Natural killer cell (primary cell): ENCODE results near the gene ZKSCAN1. TPM values are rescaled to one million over a fixed set of nuclear protein-coding genes. Genes with fewer than 3 reads are reported as not detected.
"Not testable (repeated sequence)": the region's sequence is repeated elsewhere in the genome, so short reads cannot be mapped to it uniquely, and the experiment has no call there.

ENCODE experiments used
- ATAC-seq, 3 donors: fragments of 150-1000 bp in 2 of 3; fragments of 200-7000 bp in 1 of 3; cut with Tn5 transposase; 1 replicate in 1 of 3; 2 replicates in 2 of 3; pipeline ENCODE4 v1.10.0; 2021; ENCODE audit warnings: mild to moderate bottlenecking in 2 of 3, moderate library complexity in 2 of 3
- DNase-seq, 2 donors: peaks; one replicate each; pipeline versions ENCODE4 v3.0.0 to v3.0.0-alpha.2; 2013 to 2021; ENCODE audit warnings: mixed read lengths in 1 of 2
- H3K27ac ChIP-seq: one replicate; pipeline ENCODE4 v1.5.1; 2013; ENCODE audit warnings: mild to moderate bottlenecking, low read length
- H3K27me3 ChIP-seq: one replicate; pipeline ENCODE4 v1.6.1; 2013; ENCODE audit warnings: low read length; ENCODE audit not compliant: control insufficient read depth, insufficient read depth
- H3K36me3 ChIP-seq: one replicate; pipeline ENCODE4 v1.6.1; 2013; ENCODE audit warnings: low read length; ENCODE audit not compliant: control insufficient read depth, insufficient read depth
- H3K4me1 ChIP-seq: one replicate; pipeline ENCODE4 v1.6.1; 2013; ENCODE audit warnings: low read length; ENCODE audit not compliant: control insufficient read depth, insufficient read depth
- H3K4me3 ChIP-seq: one replicate; pipeline ENCODE4 v1.5.1; 2013; ENCODE audit warnings: low read length
- H3K9me3 ChIP-seq: one replicate; pipeline ENCODE4 v1.6.1; 2013; ENCODE audit warnings: low read length; ENCODE audit not compliant: control insufficient read depth, insufficient read depth
- H3K27ac Mint-ChIP-seq, 2 donors: one replicate each; pipeline ENCODE4 v1.8.0; 2022; ENCODE audit warnings: mild to moderate bottlenecking in 2 of 2, mixed read lengths in 2 of 2, moderate library complexity in 1 of 2
- H3K27me3 Mint-ChIP-seq, 2 donors: one replicate each; pipeline ENCODE4 v1.8.0; 2022; ENCODE audit warnings: low read depth in 2 of 2, mixed read lengths in 2 of 2
- H3K36me3 Mint-ChIP-seq: one replicate; pipeline ENCODE4 v1.8.0; 2022; ENCODE audit warnings: mixed read lengths
- H3K4me1 Mint-ChIP-seq, 2 donors: one replicate each; pipeline ENCODE4 v1.8.0; 2022; ENCODE audit warnings: mixed read lengths in 2 of 2
- H3K4me3 Mint-ChIP-seq: one replicate; pipeline ENCODE4 v1.8.0; 2022; ENCODE audit warnings: mild to moderate bottlenecking, moderate library complexity, mixed read lengths
- H3K9me3 Mint-ChIP-seq, 2 donors: one replicate each; pipeline ENCODE4 v1.8.0; 2022; ENCODE audit warnings: mixed read lengths in 2 of 2
- CTCF ChIP-seq: fragments of 200-600 bp; IDR thresholded peaks from one replicate; pipeline ENCODE4 v1.8.0; 2022; ENCODE audit warnings: antibody characterized with exemption
- WGBS: methylation state at CpG from one replicate; pipeline ENCODE4 v1.1.7; 2013; ENCODE audit warnings: missing lambda C conversion rate; ENCODE audit not compliant: insufficient coverage; 5-methylcytosine and 5-hydroxymethylcytosine counted together
- intact Hi-C: fragments of 100-400 bp; cut with micrococcal nuclease; formaldehyde crosslinking; loops from one replicate; pipeline ENCODE4 v1.14.2; 2022
- total RNA-seq, 4 donors: library from RNA; stranded (reverse); fragments of 120-200 nt in 1 of 4; gene quantifications; one replicate each; pipeline versions ENCODE4 v1.2.3 to v1.2.4, GENCODE V29; 2013 to 2022

The ZKSCAN1 gene
- total RNA-seq, result 10 to 100 TPM; 57.6 to 62.5 (median 60.8) TPM
- total RNA-seq (2013), result 62.0 TPM

- Mint-ChIP-seq H3K27me3 (peaks cover 5 to 6% of the 10 kb centered on the region in 2 donors), H3K4me1 (peaks cover 24 to 27% of the 10 kb centered on the region in 2 donors), H3K36me3 (no peaks in the 10 kb centered on the region), H3K27ac (peak within 1 kb of the TSS; percentile 91 to 95), H3K9me3 (no peaks in the 10 kb centered on the region), H3K4me3 (peak within 1 kb of the TSS; percentile 92)
- Histone ChIP-seq H3K36me3 (no peaks in the 10 kb centered on the region), H3K4me1 (peaks cover 19% of the 10 kb centered on the region), H3K27me3 (no peaks in the 10 kb centered on the region), H3K27ac (peak within 1 kb of the TSS; percentile 93), H3K9me3 (no peaks in the 10 kb centered on the region), H3K4me3 (peak within 1 kb of the TSS; percentile 98)
- no peak for TF ChIP-seq CTCF
- DNase-seq, result peak; percentile 77 to 95
- WGBS, result under 1% methylated on average over 65 of the region's 70 CpGs
- intact Hi-C loops, result loop anchor here (1.0 kb wide), 2 partner anchors 18 to 66 kb away; partner anchors contain the start of gene ZNF3
- peak; percentile 95 to 99 (median 99) for ATAC-seq
These were observed at the start of gene ZKSCAN1 for GRCh38 chr7:100015232-100016214. ZKSCAN1 (plus strand) TSS chr7:100015596; CDS start chr7:100023507, 7,911 bp downstream.

GRCh38 chr7:99969298-99969697 is 46.1 kb upstream of the ZKSCAN1 start:
- H3K36me3 Mint-ChIP-seq, result no peaks in the 10 kb centered on the region
- Histone ChIP-seq H3K4me3 (no peak overlapping the region), H3K4me1 (no peaks in the 10 kb centered on the region), H3K27ac (no peak overlapping the region), H3K9me3 (no peaks in the 10 kb centered on the region), H3K36me3 (no peaks in the 10 kb centered on the region), H3K27me3 (no peaks in the 10 kb centered on the region)
- DNase-seq, result no peak
- H3K27me3 Mint-ChIP-seq, result peaks cover 41 to 46% of the 10 kb centered on the region in 2 donors
- intact Hi-C loops, result no loop called here
- no peak for TF ChIP-seq CTCF
- H3K4me3 Mint-ChIP-seq, result no peak overlapping the region
- H3K4me1 Mint-ChIP-seq, result no peaks in the 10 kb centered on the region
- no peak for ATAC-seq
- no peaks in the 10 kb centered on the region for H3K9me3 Mint-ChIP-seq
- WGBS, result 94% methylated on average over 3 of the region's 3 CpGs
- no peak overlapping the region for H3K27ac Mint-ChIP-seq

- H3K4me3 Mint-ChIP-seq, H3K4me1 Mint-ChIP-seq, intact Hi-C loops: not testable (repeated sequence)
These were observed 45.6 kb upstream of the ZKSCAN1 start for GRCh38 chr7:99969813-99970212.

GRCh38 chr7:99971242-99971641 is 44.2 kb upstream of the ZKSCAN1 start:
- 68% methylated on average over 4 of the region's 4 CpGs for WGBS
- Histone ChIP-seq H3K9me3 (no peaks in the 10 kb centered on the region), H3K4me1 (no peaks in the 10 kb centered on the region), H3K27me3 (no peaks in the 10 kb centered on the region), H3K4me3 (no peak overlapping the region), H3K27ac (no peak overlapping the region), H3K36me3 (no peaks in the 10 kb centered on the region)
- Mint-ChIP-seq H3K27me3 (peaks cover 33 to 41% of the 10 kb centered on the region in 2 donors), H3K4me3 (no peak overlapping the region), H3K9me3 (no peaks in the 10 kb centered on the region), H3K27ac (no peak overlapping the region), H3K36me3 (no peaks in the 10 kb centered on the region), H3K4me1 (no peaks in the 10 kb centered on the region)
- intact Hi-C loops, result no loop called here
- DNase-seq (no peak), ATAC-seq (no peak)
- TF ChIP-seq CTCF, result no peak

More at GRCh38 chr7:99969813-99970212, 45.6 kb upstream of the ZKSCAN1 start:
- H3K9me3 ChIP-seq, H3K4me3 ChIP-seq, H3K36me3 ChIP-seq, H3K27ac Mint-ChIP-seq, H3K4me1 ChIP-seq, DNase-seq, H3K27me3 ChIP-seq, H3K27ac ChIP-seq, ATAC-seq, H3K9me3 Mint-ChIP-seq, H3K36me3 Mint-ChIP-seq: not testable (repeated sequence)
- 31% methylated on average over 1 of the region's 1 CpG for WGBS
- H3K27me3 Mint-ChIP-seq, result peaks cover 36 to 43% of the 10 kb centered on the region in 2 donors

- ATAC-seq, H3K36me3 Mint-ChIP-seq, H3K27ac Mint-ChIP-seq, H3K4me1 ChIP-seq, H3K4me1 Mint-ChIP-seq, H3K9me3 Mint-ChIP-seq, H3K27ac ChIP-seq, DNase-seq, H3K4me3 ChIP-seq, H3K36me3 ChIP-seq, H3K27me3 ChIP-seq, H3K4me3 Mint-ChIP-seq, H3K9me3 ChIP-seq, intact Hi-C loops: not testable (repeated sequence)
- WGBS, result 83% methylated on average over 6 of the region's 7 CpGs
- H3K27me3 Mint-ChIP-seq, result peaks cover 32% of the 10 kb centered on the region in 2 donors
These were observed 41.6 kb upstream of the ZKSCAN1 start for GRCh38 chr7:99973817-99974216.
